ENCODE measurements around the gene FCMR.

FCMR gene, protein sequence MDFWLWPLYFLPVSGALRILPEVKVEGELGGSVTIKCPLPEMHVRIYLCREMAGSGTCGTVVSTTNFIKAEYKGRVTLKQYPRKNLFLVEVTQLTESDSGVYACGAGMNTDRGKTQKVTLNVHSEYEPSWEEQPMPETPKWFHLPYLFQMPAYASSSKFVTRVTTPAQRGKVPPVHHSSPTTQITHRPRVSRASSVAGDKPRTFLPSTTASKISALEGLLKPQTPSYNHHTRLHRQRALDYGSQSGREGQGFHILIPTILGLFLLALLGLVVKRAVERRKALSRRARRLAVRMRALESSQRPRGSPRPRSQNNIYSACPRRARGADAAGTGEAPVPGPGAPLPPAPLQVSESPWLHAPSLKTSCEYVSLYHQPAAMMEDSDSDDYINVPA

DNA sequence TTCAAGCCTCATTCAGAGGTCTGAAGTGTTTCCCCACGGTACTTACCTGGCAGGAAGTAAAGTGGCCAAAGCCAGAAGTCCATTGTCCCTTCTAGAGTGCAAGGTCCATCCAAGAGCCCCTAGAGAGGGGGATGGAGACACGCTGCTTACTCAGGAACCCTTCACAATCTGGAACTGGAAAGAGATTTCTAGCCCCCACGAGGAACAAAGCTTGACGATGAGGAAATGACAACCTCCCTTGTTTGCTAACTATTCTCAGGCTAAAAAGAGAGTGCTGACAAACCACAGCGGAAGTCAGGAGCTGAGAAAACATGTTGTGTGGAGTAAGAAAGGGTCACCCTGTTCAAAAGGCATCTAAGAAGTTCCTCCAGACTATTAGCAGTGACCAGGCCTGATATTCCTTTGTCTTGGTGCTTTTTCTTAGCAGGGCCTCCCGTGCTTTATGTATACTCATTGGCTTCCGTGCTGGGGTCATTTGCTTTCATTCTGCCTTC lies at the start of gene FCMR:
FCMR (minus strand) TSS at position 170 of the 494 bp plus-strand sequence; CDS start at position 83, 87 bp downstream.
- DNase-seq (ENCODE audit: low read depth): no peak

DNA sequence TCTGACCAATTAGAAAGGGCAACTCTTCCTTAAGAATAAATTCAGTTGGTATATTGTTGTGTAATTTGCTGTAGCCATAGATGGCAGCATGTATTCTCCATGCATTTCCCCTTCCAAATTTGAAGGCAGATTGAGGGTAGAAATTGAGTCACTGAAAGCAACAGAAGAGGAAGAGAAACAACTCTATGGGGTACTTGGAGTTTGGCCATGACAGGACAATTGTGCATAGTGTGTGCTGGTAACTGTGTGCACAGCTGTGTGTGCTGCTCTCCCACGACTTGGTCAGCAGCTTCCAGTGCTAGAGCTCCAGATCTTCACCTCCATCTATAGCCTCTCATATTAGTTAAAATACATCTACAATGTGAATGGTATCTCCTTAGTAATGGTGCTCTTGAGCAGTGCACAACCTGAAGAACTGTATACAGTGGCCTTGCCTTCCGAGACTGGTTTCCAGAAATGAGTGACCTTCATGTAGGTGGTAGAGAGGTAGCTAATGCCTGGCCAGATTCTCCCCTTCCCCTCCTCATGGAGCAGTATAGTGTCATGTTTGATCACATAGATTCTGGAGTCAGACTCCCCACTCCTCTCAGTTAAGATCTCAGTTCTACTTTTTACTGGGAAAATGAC lies 49.4 kb upstream of the FCMR start:
- DNase-seq (ENCODE audit: low read depth): no peak

DNA sequence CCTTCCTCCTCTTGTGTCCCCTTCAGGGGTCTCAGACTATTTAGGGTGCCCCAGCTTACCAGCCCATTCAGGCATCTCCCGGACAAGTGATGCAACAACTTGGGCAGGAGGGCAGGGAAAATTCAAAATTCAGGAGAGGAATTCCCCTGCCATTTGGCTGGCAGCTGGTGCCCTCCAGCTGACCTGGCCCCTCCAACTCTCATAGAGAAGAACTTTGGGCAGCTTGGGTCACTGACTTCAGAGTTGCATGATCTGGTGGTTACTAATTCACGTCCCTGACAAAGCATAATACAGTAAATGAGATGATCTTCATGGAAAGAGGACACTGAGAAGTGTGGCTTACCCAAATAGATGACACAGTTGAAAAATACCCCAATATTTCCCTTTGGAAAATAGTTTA lies 48.7 kb upstream of the FCMR start, which contains the start of gene FCAMR:
FCAMR (minus strand) TSS at position 15 of the 400 bp plus-strand sequence. CDS start 335 bp downstream, outside the sequence.
- DNase-seq (ENCODE audit: low read depth): no peak

DNA sequence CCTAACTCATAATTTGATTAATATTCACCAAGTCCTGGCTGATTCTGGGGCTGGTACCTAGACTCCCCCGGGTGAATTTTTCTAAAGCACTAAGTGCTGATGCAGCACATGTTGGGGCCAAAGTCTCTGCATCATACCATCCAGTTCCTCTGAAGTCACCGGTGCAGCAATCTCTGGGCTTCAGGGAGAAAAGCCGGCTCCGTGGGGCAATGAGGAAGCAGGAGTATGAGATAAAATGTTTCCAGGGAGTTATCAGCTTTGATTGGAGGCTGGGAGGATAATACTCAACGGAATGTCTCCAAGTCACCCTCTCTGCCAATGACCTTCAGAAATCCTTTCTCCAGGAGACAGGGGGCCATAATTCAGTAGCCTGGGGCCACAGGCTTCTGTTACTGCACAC lies 47.3 kb upstream of the FCMR start:
- no peak for DNase-seq (ENCODE audit: low read depth)

DNA sequence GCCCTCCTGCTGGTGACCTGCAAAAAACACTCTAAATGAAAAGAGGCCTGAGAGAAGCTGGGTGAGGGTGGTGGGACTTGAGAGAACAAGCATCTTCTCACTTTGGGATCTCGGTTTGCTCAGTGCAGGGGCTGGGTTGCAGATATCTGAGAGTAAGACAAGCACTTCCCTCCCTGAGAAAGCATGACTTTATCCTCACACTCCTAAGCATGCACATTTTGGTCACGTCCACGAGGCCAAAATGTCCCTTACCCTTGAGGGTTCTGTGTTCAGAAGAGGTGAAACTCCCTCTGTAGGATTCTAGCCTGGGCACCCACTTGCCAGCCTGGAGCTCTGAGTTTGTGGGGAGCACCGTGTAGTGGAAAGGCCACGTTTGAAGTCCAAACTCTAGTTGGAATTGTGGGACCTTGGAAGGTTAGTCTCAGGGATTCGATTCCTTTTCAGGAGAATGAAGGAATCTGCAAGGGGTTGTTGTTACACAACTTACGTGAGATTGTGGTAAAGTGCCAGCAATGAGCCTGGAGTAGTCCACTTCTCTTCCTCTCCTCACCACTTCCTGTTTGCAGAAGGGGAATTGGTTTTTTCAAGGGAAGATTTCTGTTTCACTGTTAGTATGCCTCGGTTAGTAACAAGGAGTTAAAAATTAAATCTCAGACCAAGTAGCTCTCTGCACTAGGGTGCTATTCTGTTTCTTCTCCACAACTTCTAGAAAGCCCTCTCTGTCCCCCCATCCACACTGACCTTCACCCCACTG lies 45.5 kb upstream of the FCMR start:
- peak; percentile 42 for DNase-seq (ENCODE audit: low read depth)

DNA sequence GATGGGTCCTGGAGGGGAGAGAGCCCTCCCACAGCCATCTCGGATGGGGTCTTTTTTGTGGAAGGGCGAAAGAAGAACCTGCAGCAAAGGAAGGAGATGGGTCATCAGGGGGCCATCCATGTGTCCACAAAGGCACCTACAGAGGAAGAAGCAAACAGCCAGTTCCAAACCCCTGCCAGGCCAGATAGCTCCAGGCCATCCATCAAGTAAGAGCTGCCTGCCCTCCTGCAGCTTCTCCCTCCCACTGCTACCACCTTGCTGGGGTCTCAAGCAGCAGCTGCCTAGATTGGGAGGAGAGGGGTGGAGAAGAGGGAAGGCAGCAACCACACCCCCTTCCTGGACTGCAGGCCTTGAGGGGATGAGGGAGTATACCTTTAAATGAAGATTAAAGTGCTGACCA lies 44.0 kb upstream of the FCMR start:
- DNase-seq (ENCODE audit: low read depth): no peak

DNA sequence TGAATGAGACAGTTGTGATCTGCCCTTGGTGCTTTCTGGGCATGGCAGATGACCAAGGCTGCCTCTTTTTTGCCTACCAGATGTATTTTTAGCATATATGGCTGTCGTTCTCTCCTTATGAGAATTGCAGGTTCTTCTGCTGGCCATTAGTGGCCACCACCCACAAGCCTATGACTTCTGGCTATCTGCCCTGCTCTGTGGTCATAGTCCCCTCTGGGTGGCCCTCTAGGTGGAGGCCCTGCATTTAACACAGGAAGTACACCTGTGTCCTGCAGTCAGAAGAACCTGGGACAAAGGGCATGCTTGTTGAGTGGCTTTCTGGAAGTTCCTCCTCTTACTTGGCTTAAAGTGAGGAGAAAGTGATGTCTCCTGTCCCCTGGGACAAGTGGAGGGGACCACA lies 42.0 kb upstream of the FCMR start:
- DNase-seq (ENCODE audit: low read depth): no peak

DNA sequence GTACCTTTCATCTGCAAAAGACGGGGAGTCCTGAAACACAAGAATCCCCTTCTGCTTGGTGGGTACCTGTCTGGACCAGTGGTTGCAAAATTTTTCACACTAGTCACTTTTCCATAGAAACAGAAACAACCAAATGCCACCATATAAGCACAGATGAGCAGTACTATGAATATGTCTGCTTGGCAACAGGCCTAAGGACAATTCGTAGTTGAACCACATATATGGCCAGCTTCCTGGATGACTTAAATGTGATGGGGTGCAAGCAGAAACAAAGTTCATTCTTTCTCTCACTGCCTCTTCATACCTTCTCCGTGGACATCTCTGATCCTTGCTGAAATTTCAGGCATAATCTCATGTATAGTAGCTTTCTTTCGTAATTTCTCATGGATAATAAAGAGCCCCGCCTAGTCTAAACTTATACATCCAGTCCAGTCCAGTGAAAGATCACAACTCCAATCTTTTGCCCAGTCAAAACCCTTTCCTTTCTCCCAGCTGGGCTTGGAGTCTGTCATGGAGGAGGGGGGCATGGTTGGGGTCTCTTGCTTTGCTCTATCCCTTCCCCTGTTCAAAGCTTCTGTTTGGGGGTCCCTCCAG lies 41.5 kb upstream of the FCMR start:
- DNase-seq (ENCODE audit: low read depth): peak; percentile 22

DNA sequence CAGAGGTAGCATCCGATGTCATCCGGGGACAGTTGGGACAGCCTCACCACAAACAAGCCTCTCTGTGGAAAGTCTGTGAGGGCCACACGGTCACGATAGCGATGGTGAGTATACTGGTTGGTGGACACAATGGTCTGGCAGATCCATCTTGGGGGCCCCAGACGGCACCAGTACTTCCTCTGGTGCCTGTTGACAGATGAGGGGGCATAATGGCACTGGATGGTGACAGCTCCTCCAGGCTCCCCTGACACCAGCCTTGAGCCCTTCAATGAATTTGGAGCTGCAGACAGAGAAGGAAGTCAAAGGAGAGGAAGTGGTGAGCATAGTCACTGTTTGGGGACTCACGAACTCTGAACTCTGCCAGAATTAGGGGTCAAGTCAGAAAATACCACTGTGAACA lies 40.5 kb upstream of the FCMR start:
- DNase-seq (ENCODE audit: low read depth): no peak

DNA sequence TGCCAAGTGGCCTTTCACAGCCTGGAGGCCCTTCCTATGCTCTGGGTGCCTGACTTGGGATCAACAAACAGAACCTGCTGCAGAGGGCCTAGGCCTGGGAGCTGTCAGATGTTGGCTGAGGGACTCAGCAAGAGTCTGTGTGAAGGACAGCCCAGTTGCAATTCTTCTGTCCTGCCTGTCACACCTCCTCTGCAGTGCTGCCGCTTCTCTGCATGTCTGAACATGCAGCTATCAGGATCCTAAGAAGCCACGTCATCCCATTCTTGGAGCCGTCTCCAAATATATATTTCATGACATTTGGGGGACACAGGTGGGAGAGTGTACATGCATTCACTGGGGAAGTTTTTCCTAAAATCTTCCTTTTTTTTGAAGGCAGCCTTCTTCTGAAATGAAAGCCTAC lies 39.9 kb upstream of the FCMR start:
- no peak for DNase-seq (ENCODE audit: low read depth)

DNA sequence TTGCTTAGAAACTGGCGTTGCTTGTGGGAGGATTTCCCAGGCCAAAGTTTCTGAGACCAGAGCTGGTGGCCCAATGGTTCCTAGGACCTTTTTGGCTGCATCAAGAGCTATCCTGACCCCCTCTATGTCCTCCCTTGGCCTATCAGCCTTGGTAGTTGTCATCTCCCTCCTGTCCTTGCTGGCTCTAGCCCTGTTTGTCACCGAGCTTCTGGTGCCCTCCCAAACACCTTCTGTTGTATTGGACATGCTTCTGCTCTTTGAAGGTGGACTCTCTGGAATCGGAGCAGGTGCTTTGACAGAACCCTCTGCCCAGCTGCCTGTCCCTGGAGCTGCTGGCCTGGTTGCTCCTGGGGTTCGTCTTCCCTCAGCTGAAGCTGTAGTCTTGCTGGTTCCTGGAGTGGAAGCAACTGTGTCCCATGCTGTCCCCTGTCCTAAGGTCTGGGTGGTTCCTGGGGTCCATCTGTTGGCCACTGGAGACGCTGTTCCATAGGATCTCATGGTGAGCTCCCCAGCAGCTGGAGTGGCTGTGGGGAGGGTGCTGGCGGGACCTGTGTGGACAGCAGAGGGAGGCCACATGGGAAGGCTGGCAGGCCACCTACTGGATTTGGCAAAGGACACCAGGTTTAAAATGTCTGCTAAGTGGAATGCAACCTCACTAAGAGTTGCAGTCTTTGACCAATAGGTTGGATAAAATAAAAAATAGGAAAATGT lies 39.1 kb upstream of the FCMR start:
- DNase-seq (ENCODE audit: low read depth): no peak

DNA sequence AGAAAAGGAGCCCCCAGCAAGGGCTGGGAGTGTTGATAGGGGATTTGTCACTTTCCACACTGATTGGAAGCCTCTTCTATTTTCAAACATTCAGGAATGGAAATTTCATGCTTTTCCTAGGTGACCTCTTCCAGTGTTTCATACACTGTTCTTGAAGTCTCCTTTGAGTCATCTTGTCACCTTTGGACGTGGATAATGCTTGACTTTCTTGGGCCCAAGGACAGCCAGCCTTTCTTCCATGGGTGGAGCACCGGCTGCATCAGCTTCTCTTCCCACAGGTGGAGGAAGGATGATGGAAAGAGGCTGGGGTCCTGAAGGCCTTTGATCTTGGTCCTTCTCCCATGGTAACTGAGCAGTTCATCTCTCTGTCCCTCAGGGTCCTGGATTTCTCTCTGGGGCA lies 36.4 kb upstream of the FCMR start:
- no peak for DNase-seq (ENCODE audit: low read depth)

DNA sequence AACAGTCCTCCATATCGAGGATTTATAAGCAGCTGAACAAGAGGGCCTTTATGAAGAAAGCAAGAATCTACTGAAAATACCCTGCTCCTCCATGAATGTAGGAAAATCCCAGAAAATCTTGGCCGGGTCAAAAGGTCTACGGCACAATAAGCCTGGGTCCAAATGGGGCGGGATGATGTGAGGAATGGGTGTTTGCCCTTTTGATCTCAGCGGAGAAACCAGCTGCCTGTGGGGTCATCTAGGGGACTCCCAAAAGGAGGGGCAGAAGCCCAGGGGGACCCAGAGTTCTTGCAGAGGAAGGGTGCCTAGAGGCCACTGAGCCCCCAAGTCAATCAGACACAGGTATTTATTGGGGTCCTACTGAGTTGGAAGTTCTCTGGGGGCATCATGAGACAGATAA lies 35.9 kb upstream of the FCMR start:
- no peak for DNase-seq (ENCODE audit: low read depth)

DNA sequence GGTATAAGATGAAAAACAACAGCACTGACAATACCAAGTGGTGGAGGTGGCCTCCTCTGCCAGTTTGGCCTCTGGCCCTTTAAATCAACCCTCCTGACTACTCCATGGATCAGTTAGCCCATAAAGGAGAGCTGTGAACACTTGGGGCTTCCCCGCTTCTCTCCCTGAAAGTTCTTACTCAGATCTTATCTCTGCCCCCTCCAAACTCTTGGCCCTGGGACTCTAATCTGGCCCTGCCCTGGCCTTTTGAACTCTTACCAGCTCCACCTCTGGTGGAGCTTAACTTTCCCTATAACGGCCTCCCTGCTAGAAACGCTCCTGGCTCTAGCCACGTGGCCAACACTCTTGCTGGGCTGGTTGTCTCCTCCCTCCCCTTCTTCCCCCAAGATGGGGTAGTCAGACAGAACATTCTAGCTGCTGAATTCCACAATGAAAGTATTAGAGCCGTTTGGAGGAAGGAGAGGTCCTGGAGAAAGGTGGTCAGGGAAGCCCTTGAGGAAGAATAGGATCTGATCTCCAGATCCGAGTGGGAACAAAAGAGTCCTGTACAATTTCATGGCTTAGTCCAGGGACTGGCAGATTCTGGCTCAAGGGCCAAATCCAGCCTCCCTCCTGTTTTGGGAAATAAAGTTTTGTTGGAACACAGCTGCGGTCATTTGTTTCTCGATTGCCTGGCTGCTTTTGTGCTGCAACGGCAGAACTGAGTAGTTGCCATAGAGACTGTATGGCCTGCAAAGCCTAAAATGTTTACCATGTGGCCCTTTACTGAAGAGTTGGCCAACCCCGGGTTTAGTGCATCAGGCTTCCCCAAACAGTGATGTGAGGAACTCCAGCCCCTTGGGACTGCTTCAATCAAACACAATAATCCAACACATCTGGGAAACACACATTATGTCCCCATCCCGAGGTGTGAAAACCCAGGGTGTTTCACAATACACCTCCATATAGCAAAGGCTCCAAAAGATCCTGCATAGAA lies 34.0 kb upstream of the FCMR start:
- DNase-seq (ENCODE audit: low read depth): no peak

DNA sequence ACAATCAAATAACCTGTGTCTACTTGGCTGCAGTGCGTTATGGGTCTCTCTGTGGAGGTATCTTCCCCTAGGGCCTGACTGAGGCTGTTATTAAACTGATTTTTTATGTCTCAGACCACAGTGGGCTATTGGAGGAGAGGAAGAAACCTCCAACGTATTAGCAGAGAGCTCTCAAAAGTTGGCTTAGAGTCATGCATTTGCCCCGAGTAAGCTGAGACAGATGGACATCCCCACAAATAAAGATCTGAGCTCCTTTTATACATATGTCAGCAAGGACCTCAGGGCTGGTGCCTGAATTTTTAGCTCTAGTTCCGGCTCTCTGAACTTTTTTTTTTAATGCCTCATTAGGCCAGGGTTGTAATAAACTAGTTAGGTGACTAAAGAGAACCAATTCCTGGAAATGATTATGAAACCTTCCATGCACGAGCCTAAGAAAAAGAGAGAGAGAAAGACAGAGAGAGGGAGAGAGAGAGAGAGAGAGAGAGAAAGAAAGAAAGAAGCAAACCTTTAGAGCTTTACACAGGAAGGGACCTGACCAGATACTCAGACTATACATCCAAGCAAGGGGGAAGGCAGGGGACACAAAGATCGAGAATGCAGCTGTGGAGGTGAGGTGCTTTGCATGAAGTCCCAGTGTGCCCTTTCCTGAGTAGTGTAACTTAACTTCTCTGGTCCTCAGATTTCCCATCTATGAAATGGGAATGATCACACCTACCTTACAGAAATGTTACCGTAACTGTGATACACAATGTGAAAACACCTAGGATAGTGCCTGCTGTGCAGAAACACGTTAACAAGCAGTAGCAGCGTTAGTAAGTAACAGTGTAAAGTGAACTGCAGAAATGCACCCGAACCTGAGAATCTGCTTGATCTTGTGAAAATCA lies 33.0 kb upstream of the FCMR start:
- no peak for DNase-seq (ENCODE audit: low read depth)

DNA sequence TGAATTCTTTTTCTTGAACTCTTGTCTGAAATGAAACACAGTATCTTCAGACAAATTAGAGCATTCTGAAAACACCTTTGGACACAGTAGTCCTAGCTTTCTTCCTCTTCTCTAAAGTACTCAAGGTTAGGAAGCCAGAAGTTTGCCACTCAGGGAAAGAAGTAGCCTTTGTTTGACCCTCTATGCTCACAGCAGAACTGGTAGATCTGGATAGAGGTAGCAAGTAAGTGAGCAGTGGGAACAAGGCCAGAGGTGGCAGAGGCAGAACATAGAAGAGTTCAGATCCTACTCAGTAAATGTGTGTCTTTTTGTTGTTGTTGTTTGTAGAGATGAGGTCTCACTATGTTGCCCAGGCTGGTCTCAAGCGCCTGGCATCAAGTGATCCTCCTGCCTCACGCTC lies 31.9 kb upstream of the FCMR start:
- no peak for DNase-seq (ENCODE audit: low read depth)

DNA sequence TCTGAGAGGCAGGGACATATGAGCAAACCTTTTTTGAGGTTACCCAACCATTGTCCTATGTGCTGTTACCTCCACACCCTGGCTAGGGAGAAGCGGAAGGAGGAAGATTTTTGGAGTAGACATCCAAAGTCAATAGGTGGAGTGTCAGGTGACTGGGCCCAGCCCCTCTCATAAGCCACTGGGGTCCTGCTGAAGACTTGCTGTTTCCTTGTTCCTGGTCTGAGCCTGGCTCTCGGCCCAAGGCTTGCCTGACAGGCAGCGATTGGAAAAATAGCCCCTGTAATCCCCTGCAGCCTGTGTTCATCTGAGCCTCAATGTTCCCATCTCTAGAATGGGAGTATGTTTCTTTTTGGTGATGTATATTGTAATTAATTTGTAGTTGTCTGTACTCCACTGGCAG lies 31.4 kb upstream of the FCMR start:
- no peak for DNase-seq (ENCODE audit: low read depth)

DNA sequence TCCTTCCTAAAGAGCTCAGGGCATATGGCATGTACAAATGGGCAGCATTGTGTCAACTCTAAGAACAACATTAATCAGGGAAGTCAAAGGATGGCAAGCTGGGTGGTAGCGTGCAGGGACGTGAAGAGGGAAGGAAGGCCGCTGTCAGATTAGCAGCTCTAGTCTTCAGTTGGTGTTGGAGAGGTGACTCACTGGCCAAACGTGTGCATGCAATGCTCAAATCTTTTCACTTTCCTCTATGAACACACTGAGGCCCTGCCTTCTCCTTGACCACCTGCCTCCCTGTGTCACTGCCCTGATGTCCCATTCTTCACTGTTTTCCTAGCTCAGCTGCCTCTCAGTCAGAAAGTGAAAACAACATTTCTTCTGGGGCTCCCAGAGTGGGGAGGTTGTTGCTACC lies 30.4 kb upstream of the FCMR start:
- no peak for DNase-seq (ENCODE audit: low read depth)

DNA sequence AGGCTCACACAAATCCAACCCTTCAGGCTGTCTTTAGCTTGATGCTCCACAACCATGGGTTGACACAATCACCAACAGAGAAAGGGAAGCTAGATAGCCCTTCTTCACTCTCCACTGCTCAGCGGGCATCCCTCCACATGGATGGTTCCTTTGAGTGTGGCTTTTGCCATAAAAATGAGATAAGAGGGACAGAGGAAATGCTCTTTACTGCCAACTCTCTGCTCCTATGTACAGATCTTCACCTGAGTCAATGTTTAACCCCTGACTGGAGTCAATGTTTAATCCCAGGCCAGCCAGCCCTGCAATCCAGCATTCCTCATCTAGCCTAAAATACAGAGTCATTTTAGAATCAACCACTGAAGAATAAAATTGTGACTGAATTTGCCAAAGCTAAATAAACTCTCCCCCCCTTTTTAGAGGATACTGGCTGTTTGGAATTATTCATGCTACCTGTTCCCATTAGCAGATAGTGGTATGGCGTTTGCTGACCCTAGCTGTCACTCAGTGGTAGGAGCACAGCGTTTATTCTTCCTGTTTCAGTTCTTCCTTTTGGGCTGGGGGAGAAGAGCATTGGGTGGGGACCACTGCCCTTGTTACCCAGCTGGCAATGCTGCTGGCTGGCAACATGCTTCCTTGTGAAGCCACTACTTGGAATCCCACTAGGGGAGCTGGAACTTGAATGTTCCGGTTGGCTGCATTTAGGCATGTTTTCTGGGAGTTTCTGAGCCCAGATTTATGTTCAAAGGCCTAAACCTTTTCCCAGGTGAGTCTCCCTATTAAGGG lies 29.8 kb upstream of the FCMR start:
- DNase-seq (ENCODE audit: low read depth): no peak
